ENCODE data around the gene NME9.
A peak's percentile ranks its signal among the peaks of the same experiment; 100 is the strongest.

NME9 gene

GRCh38 chr3:138331143-138331894 is 1.7 kb upstream of the NME9 start:
- no peaks in the 10 kb centered on the region for H3K27me3 ChIP-seq (ENCODE audit: insufficient read depth, poor library complexity, severe bottlenecking)
- ATAC-seq (ENCODE audit: low read depth) (no peak), DNase-seq (ENCODE audit: low spot score) (no peak)
- peak; percentile 17 for TF ChIP-seq CTCF (IDR thresholded peaks at IDR 0.05; ENCODE audit: poor library complexity, severe bottlenecking)
- peaks cover 16% of the 10 kb centered on the region for H3K4me1 ChIP-seq (ENCODE audit: insufficient read depth, poor library complexity, severe bottlenecking)
- H3K9me3 ChIP-seq (ENCODE audit: severe bottlenecking) = no peaks in the 10 kb centered on the region
- no peak overlapping the region for H3K4me3 ChIP-seq (ENCODE audit: severe bottlenecking)
- H3K36me3 ChIP-seq (ENCODE audit: low read depth) = no peaks in the 10 kb centered on the region
- H3K27ac ChIP-seq (ENCODE audit: poor library complexity, severe bottlenecking) = no peak overlapping the region

- Histone ChIP-seq H3K4me3 (ENCODE audit: severe bottlenecking) (peak overlapping the region; percentile 40), H3K4me1 (ENCODE audit: insufficient read depth, poor library complexity, severe bottlenecking) (peaks cover 22% of the 10 kb centered on the region), H3K27ac (ENCODE audit: poor library complexity, severe bottlenecking) (no peak overlapping the region), H3K9me3 (ENCODE audit: severe bottlenecking) (no peaks in the 10 kb centered on the region), H3K27me3 (ENCODE audit: insufficient read depth, poor library complexity, severe bottlenecking) (no peaks in the 10 kb centered on the region), H3K36me3 (ENCODE audit: low read depth) (no peaks in the 10 kb centered on the region)
- TF ChIP-seq CTCF (IDR thresholded peaks at IDR 0.05; ENCODE audit: poor library complexity, severe bottlenecking) = no peak
- DNase-seq (ENCODE audit: low spot score) (no peak), ATAC-seq (ENCODE audit: low read depth) (no peak)
Observed at GRCh38 chr3:138329984-138330293, 288 bp upstream of the NME9 start.

- H3K36me3 ChIP-seq (ENCODE audit: low read depth) = no peaks in the 10 kb centered on the region
- H3K4me3 ChIP-seq (ENCODE audit: severe bottlenecking) = no peak overlapping the region
- no peaks in the 10 kb centered on the region for H3K9me3 ChIP-seq (ENCODE audit: severe bottlenecking)
- TF ChIP-seq CTCF (IDR thresholded peaks at IDR 0.05; ENCODE audit: poor library complexity, severe bottlenecking) = no peak
- DNase-seq (ENCODE audit: low spot score) = no peak
- H3K4me1 ChIP-seq (ENCODE audit: insufficient read depth, poor library complexity, severe bottlenecking) = peaks cover 31% of the 10 kb centered on the region
- H3K27ac ChIP-seq (ENCODE audit: poor library complexity, severe bottlenecking) = peak overlapping the region; percentile 36
- ATAC-seq (ENCODE audit: low read depth) = no peak
- no peaks in the 10 kb centered on the region for H3K27me3 ChIP-seq (ENCODE audit: insufficient read depth, poor library complexity, severe bottlenecking)
Observed at GRCh38 chr3:138328341-138328740, 1.3 kb downstream of the NME9 start.

GRCh38 chr3:138327831-138328230 is 1.8 kb downstream of the NME9 start:
- no peak for DNase-seq (ENCODE audit: low spot score)
- H3K27me3 ChIP-seq (ENCODE audit: insufficient read depth, poor library complexity, severe bottlenecking) = no peaks in the 10 kb centered on the region
- peak; percentile 58 for ATAC-seq (ENCODE audit: low read depth)
- no peaks in the 10 kb centered on the region for H3K9me3 ChIP-seq (ENCODE audit: severe bottlenecking)
- no peak overlapping the region for H3K4me3 ChIP-seq (ENCODE audit: severe bottlenecking)
- no peaks in the 10 kb centered on the region for H3K36me3 ChIP-seq (ENCODE audit: low read depth)
- TF ChIP-seq CTCF (IDR thresholded peaks at IDR 0.05; ENCODE audit: poor library complexity, severe bottlenecking) = no peak
- peaks cover 31% of the 10 kb centered on the region for H3K4me1 ChIP-seq (ENCODE audit: insufficient read depth, poor library complexity, severe bottlenecking)
- peak overlapping the region; percentile 36 for H3K27ac ChIP-seq (ENCODE audit: poor library complexity, severe bottlenecking)

GRCh38 chr3:138326866-138327595 is 2.6 kb downstream of the NME9 start:
- Histone ChIP-seq H3K9me3 (ENCODE audit: severe bottlenecking) (no peaks in the 10 kb centered on the region), H3K4me3 (ENCODE audit: severe bottlenecking) (no peak overlapping the region), H3K36me3 (ENCODE audit: low read depth) (no peaks in the 10 kb centered on the region), H3K4me1 (ENCODE audit: insufficient read depth, poor library complexity, severe bottlenecking) (peaks cover 31% of the 10 kb centered on the region), H3K27me3 (ENCODE audit: insufficient read depth, poor library complexity, severe bottlenecking) (no peaks in the 10 kb centered on the region), H3K27ac (ENCODE audit: poor library complexity, severe bottlenecking) (peak overlapping the region; percentile 36)
- ATAC-seq (ENCODE audit: low read depth) = no peak
- TF ChIP-seq CTCF (IDR thresholded peaks at IDR 0.05; ENCODE audit: poor library complexity, severe bottlenecking) = no peak
- DNase-seq (ENCODE audit: low spot score) = no peak
